ENCODE data around the gene CDKL2.

GRCh38 chr4:75598390-75598789 lies 31.9 kb downstream of the CDKL2 start:
- TF ChIP-seq, protein P1, sequence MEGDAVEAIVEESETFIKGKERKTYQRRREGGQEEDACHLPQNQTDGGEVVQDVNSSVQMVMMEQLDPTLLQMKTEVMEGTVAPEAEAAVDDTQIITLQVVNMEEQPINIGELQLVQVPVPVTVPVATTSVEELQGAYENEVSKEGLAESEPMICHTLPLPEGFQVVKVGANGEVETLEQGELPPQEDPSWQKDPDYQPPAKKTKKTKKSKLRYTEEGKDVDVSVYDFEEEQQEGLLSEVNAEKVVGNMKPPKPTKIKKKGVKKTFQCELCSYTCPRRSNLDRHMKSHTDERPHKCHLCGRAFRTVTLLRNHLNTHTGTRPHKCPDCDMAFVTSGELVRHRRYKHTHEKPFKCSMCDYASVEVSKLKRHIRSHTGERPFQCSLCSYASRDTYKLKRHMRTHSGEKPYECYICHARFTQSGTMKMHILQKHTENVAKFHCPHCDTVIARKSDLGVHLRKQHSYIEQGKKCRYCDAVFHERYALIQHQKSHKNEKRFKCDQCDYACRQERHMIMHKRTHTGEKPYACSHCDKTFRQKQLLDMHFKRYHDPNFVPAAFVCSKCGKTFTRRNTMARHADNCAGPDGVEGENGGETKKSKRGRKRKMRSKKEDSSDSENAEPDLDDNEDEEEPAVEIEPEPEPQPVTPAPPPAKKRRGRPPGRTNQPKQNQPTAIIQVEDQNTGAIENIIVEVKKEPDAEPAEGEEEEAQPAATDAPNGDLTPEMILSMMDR (IDR thresholded peaks at IDR 0.05; ENCODE audit: insufficient read depth, low read length, poor library complexity, severe bottlenecking), result no peak
- no peak for TF ChIP-seq EZH2phosphoT487 (conservative IDR thresholded peaks at IDR 0.05; ENCODE audit: low read length)
